ENCODE results near the gene OR11H6. TPM values are rescaled to one million over a fixed set of nuclear protein-coding genes. Genes with fewer than 3 reads are reported as not detected.
"Not testable (repeated sequence)": the region's sequence is repeated elsewhere in the genome, so short reads cannot be mapped to it uniquely, and the experiment has no call there.

OR11H6 gene
- total RNA-seq, 4 donors from 2014 or later, result not detected

GRCh38 chr14:20209595-20209994 lies 13.9 kb upstream of the OR11H6 start:
- H3K36me3 ChIP-seq, result no peaks in the 10 kb centered on the region
- 71 to 95% methylated on average over 2 of the region's 2 CpGs for WGBS, 2 donors
- no peaks in the 10 kb centered on the region for H3K4me1 ChIP-seq
- no peak for DNase-seq (ENCODE audit: low spot score in 2 of 2)
- TF ChIP-seq CTCF (IDR thresholded peaks at IDR 0.05) (no peak), EP300 (IDR thresholded peaks at IDR 0.05) (no peak), POLR2A (IDR thresholded peaks at IDR 0.05) (no peak)
- no peak overlapping the region for H3K4me3 ChIP-seq
- no peak overlapping the region for H3K27ac ChIP-seq
- H3K27me3 ChIP-seq, result no peaks in the 10 kb centered on the region
- H3K9me3 ChIP-seq, result peaks cover 0 to 3% (median 0%) of the 10 kb centered on the region in 4 donors

GRCh38 chr14:20212406-20212805 lies 11.1 kb upstream of the OR11H6 start:
- H3K27ac ChIP-seq; H3K27me3 ChIP-seq; H3K36me3 ChIP-seq; H3K4me1 ChIP-seq; H3K4me3 ChIP-seq; DNase-seq (ENCODE audit: low spot score in 2 of 2): not testable (repeated sequence)
- peaks cover 0 to 11% (median 0%) of the 10 kb centered on the region in 4 donors for H3K9me3 ChIP-seq
- 98% methylated on average over 11 of the region's 28 CpGs; no CpG with 5 or more reads in 1 of the 2 donors for WGBS, 2 donors

- WGBS, 2 donors, result 44 to 90% methylated on average over 2 of the region's 2 CpGs
- no peaks in the 10 kb centered on the region for H3K27me3 ChIP-seq
- H3K4me1 ChIP-seq, result no peaks in the 10 kb centered on the region
- TF ChIP-seq CTCF (IDR thresholded peaks at IDR 0.05) (no peak), POLR2A (IDR thresholded peaks at IDR 0.05) (no peak), EP300 (IDR thresholded peaks at IDR 0.05) (no peak)
- DNase-seq (ENCODE audit: low spot score in 2 of 2), result no peak
- peaks cover 0 to 11% (median 0%) of the 10 kb centered on the region in 4 donors for H3K9me3 ChIP-seq
- no peak overlapping the region for H3K4me3 ChIP-seq
- H3K36me3 ChIP-seq, result no peaks in the 10 kb centered on the region
- H3K27ac ChIP-seq, result no peak overlapping the region
Measured at GRCh38 chr14:20215196-20215595, 8.3 kb upstream of the OR11H6 start.

GRCh38 chr14:20219033-20219432 lies 4.5 kb upstream of the OR11H6 start:
- no peak for TF ChIP-seq EP300 (IDR thresholded peaks at IDR 0.05)
- no peak for TF ChIP-seq CTCF (IDR thresholded peaks at IDR 0.05)
- no peak for TF ChIP-seq POLR2A (IDR thresholded peaks at IDR 0.05)
- WGBS, 2 donors, result 50 to 57% methylated on average over 4 of the region's 4 CpGs
- H3K27ac ChIP-seq, result no peak overlapping the region
- H3K4me3 ChIP-seq, result no peak overlapping the region
- H3K27me3 ChIP-seq, result no peaks in the 10 kb centered on the region
- H3K9me3 ChIP-seq, result peaks cover 0 to 8% (median 0%) of the 10 kb centered on the region in 4 donors
- H3K36me3 ChIP-seq, result no peaks in the 10 kb centered on the region
- H3K4me1 ChIP-seq, result no peaks in the 10 kb centered on the region
- DNase-seq (ENCODE audit: low spot score in 2 of 2), result no peak

GRCh38 chr14:20228681-20229080 lies 5.2 kb downstream of the OR11H6 start, which contains the start of gene OR11H7:
TSS of gene OR11H7 (plus strand) at chr14:20228981.
- WGBS, 2 donors, result 77 to 90% methylated on average over 1 of the region's 1 CpG

GRCh38 chr14:20235415-20235814 lies 11.9 kb downstream of the OR11H6 start:
- whole genome bisulfite sequencing, 2 donors, result 84 to 94% methylated on average over 3 to 4 of the region's 4 CpGs
- H3K9me3 ChIP-seq; DNase-seq (ENCODE audit: low spot score in 2 of 2); H3K27ac ChIP-seq; H3K4me1 ChIP-seq; H3K27me3 ChIP-seq; H3K36me3 ChIP-seq; H3K4me3 ChIP-seq: not testable (repeated sequence)

More at GRCh38 chr14:20228681-20229080, 5.2 kb downstream of the OR11H6 start, which contains the start of gene OR11H7:
- H3K27me3 ChIP-seq, result no peaks in the 10 kb centered on the region
- peaks cover 0 to 23% (median 0%) of the 10 kb centered on the region in 4 donors for H3K9me3 ChIP-seq
- H3K4me3 ChIP-seq, result no peak within 1 kb of the TSS
- no peaks in the 10 kb centered on the region for H3K4me1 ChIP-seq
- H3K36me3 ChIP-seq, result no peaks in the 10 kb centered on the region
- no peak for DNase-seq (ENCODE audit: low spot score in 2 of 2)
- TF ChIP-seq POLR2A (IDR thresholded peaks at IDR 0.05) (no peak), CTCF (IDR thresholded peaks at IDR 0.05) (no peak), EP300 (IDR thresholded peaks at IDR 0.05) (no peak)
- H3K27ac ChIP-seq, result no peak within 1 kb of the TSS

Data from tibial nerve (tissue), 4 donors.